ENCODE results near the gene LRMDA. TPM values are rescaled to one million over a fixed set of nuclear protein-coding genes. Genes with fewer than 3 reads are reported as not detected.

The LRMDA gene
- total and polyA plus RNA-seq, 2 donors (not counting 3 experiments of a cell fraction or from before 2014, with no cell fraction given) = 9.7 to 18.0 TPM

GRCh38 chr10:76302961-76303630 is 871.7 kb downstream of the LRMDA start:
- Histone ChIP-seq H3K4me2 (ENCODE audit: insufficient read depth, low read length) (no peak overlapping the region), H3K36me3 (ENCODE audit: control insufficient read depth in 2 of 2, extremely low read depth in 1 of 2, insufficient read depth in 2 of 2, low read length in 2 of 2) (no peaks in the 10 kb centered on the region), H3K4me1 (ENCODE audit: control insufficient read depth, extremely low read depth, insufficient read depth, low read length) (no peaks in the 10 kb centered on the region), H2AFZ (ENCODE audit: low read depth, low read length) (no peak overlapping the region), H3K27me3 (ENCODE audit: control insufficient read depth in 2 of 2, insufficient read depth in 2 of 2, low read length in 2 of 2) (no peaks in the 10 kb centered on the region), H3K9ac (replicated peaks; ENCODE audit: extremely low read depth, insufficient read depth, low read length) (no peak overlapping the region), H3K79me2 (ENCODE audit: control insufficient read depth, insufficient read depth, low read length) (no peaks in the 10 kb centered on the region), H3K4me3 (replicated peaks in 1 of 3; ENCODE audit: insufficient read depth in 1 of 3, low read depth in 1 of 3, low read length in 3 of 3) (no peak overlapping the region), H4K20me1 (replicated peaks; ENCODE audit: control insufficient read depth, extremely low read depth, insufficient read depth, low read length) (no peaks in the 10 kb centered on the region), H3K9me1 (replicated peaks; ENCODE audit: control insufficient read depth, extremely low read depth, insufficient read depth, low read length) (no peaks in the 10 kb centered on the region), H3K9me3 (replicated peaks; ENCODE audit: control insufficient read depth, insufficient read depth, low read length) (no peaks in the 10 kb centered on the region), H3K27ac (ENCODE audit: insufficient read depth, low read depth, low read length) (no peak overlapping the region)
- ChIA-PET CTCF (interaction anchor here (0.8 to 3.0 kb wide), 15 partner anchors 9 to 908 kb away, joined by 3 to 21 read pairs (median 4); partner anchors contain the start of gene ZNF503), POLR2A (no interaction called here)
- dilution Hi-C loops (cut with MboI; ENCODE audit: extremely low pct_ligation_motif_present, low sequenced_read_pairs) (no loop called here), intact Hi-C loops (cut with micrococcal nuclease) (loop anchor here (1.0 to 5.0 kb wide), 3 partner anchors 244 to 904 kb away; no protein-coding TSS in a partner anchor)
- FAIRE-seq = peak; percentile 46
- peak; percentile 65 for DNase-seq (ENCODE audit: low read depth, low spot score)
- TF ChIP-seq CTCF (IDR thresholded peaks at IDR 0.05; ENCODE audit: extremely low read depth in 1 of 2, insufficient read depth in 1 of 2, low read depth in 1 of 2, low read length in 2 of 2) = no peak
- TF ChIP-seq POLR2AphosphoS5 (IDR thresholded peaks at IDR 0.05; ENCODE audit: insufficient read depth, low read depth, low read length) = no peak
- no peak for TF ChIP-seq MYC (IDR thresholded peaks at IDR 0.05; ENCODE audit: low read depth, low read length)
- peak; percentile 4 for TF ChIP-seq JUN (IDR thresholded peaks at IDR 0.05; ENCODE audit: borderline replicate concordance, insufficient read depth, insufficient read length, low read depth)
- TF ChIP-seq MAX (IDR thresholded peaks at IDR 0.05; ENCODE audit: insufficient read depth, insufficient read length) = no peak
- no peak for TF ChIP-seq FOS (IDR thresholded peaks at IDR 0.05; ENCODE audit: borderline replicate concordance, insufficient read depth, low read length)
- no peak for TF ChIP-seq GATA2 (IDR thresholded peaks at IDR 0.05; ENCODE audit: insufficient read depth, insufficient read length, low read depth, low read length)
- no peak for TF ChIP-seq POLR2A (IDR thresholded peaks at IDR 0.05; ENCODE audit: low read depth, low read length)
- BruUV-seq (replicated peaks) = no TSS peak
